Measurements from ENCODE around the gene C1orf53.

The C1orf53 gene

GRCh38 chr1:197922070-197922390 lies 19.6 kb downstream of the C1orf53 start:
- no peak overlapping the region for H3K4me3 ChIP-seq (replicated peaks; ENCODE audit: low read depth, low read length)
- DNase-seq (ENCODE audit: extremely low read depth, low read depth): no peak
- TF ChIP-seq CTCF (IDR thresholded peaks at IDR 0.05; ENCODE audit: low read depth, low read length, missing control alignments): no peak

- no peak for TF ChIP-seq CTCF (IDR thresholded peaks at IDR 0.05; ENCODE audit: low read depth, low read length, missing control alignments)
- DNase-seq (ENCODE audit: extremely low read depth, low read depth): no peak
- no peak overlapping the region for H3K4me3 ChIP-seq (replicated peaks; ENCODE audit: low read depth, low read length)
Measured at GRCh38 chr1:197923038-197923437, 20.6 kb downstream of the C1orf53 start.

GRCh38 chr1:197924516-197925123 lies 22.2 kb downstream of the C1orf53 start:
- DNase-seq (ENCODE audit: extremely low read depth, low read depth): peak; percentile 15
- H3K4me3 ChIP-seq (replicated peaks; ENCODE audit: low read depth, low read length): no peak overlapping the region
- peak; percentile 70 for TF ChIP-seq CTCF (IDR thresholded peaks at IDR 0.05; ENCODE audit: low read depth, low read length, missing control alignments)

- no peak for DNase-seq (ENCODE audit: extremely low read depth, low read depth)
- no peak for TF ChIP-seq CTCF (IDR thresholded peaks at IDR 0.05; ENCODE audit: low read depth, low read length, missing control alignments)
Measured at GRCh38 chr1:197927908-197928665, 25.7 kb downstream of the C1orf53 start.

GRCh38 chr1:197928849-197929336 lies 26.5 kb downstream of the C1orf53 start:
- TF ChIP-seq CTCF (IDR thresholded peaks at IDR 0.05; ENCODE audit: low read depth, low read length, missing control alignments): no peak
- H3K4me3 ChIP-seq (replicated peaks; ENCODE audit: low read depth, low read length): no peak overlapping the region
- DNase-seq (ENCODE audit: extremely low read depth, low read depth): no peak

More at GRCh38 chr1:197927908-197928665, 25.7 kb downstream of the C1orf53 start:
- H3K4me3 ChIP-seq (replicated peaks; ENCODE audit: low read depth, low read length): no peak overlapping the region

- H3K4me3 ChIP-seq (replicated peaks; ENCODE audit: low read depth, low read length): no peak overlapping the region
- no peak for DNase-seq (ENCODE audit: extremely low read depth, low read depth)
- TF ChIP-seq CTCF (IDR thresholded peaks at IDR 0.05; ENCODE audit: low read depth, low read length, missing control alignments): no peak
Measured at GRCh38 chr1:197933016-197933415, 30.6 kb downstream of the C1orf53 start.
